Uterus (tissue), 2 donors: ENCODE measurements around the gene SRP9.

Experiments used
- POLR2A ChIP-seq, 2 donors: fragments of 450-650 bp; IDR thresholded peaks; one replicate each; pipeline ENCODE4 v1.6.1; 2016; ENCODE audit warnings: antibody characterized with exemption in 2 of 2, mild to moderate bottlenecking in 1 of 2, moderate library complexity in 1 of 2
- TF ChIP-seq, protein P1 (sequence below), 4 experiments: fragments of 200-600 bp in 2 of 4; fragments of 450-650 bp in 2 of 4; sonication (generic) in 2 of 4; IDR thresholded peaks; one replicate each; pipeline ENCODE4 v1.5.1; 2016 to 2019; ENCODE audit warnings: antibody characterized with exemption in 4 of 4, mild to moderate bottlenecking in 2 of 4, moderate library complexity in 1 of 4

DNA sequence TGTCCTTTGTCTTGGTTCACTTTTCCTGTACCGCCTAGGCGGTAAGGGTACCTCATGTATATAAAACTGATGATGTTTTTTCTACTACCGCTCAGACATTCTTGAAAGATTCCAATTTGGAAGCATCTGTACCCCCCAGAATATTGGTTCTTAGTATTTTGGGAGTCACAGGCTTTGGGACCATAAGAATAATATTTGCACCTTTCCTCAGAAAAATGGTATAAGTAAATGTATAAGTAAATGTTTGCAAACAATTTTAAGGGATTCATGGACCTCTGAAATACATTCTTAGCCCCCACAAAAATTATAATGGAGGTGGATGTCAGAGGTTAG, 677 bp downstream of the SRP9 start:
- TF ChIP-seq, protein P1, sequence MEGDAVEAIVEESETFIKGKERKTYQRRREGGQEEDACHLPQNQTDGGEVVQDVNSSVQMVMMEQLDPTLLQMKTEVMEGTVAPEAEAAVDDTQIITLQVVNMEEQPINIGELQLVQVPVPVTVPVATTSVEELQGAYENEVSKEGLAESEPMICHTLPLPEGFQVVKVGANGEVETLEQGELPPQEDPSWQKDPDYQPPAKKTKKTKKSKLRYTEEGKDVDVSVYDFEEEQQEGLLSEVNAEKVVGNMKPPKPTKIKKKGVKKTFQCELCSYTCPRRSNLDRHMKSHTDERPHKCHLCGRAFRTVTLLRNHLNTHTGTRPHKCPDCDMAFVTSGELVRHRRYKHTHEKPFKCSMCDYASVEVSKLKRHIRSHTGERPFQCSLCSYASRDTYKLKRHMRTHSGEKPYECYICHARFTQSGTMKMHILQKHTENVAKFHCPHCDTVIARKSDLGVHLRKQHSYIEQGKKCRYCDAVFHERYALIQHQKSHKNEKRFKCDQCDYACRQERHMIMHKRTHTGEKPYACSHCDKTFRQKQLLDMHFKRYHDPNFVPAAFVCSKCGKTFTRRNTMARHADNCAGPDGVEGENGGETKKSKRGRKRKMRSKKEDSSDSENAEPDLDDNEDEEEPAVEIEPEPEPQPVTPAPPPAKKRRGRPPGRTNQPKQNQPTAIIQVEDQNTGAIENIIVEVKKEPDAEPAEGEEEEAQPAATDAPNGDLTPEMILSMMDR (IDR thresholded peaks at IDR 0.05): no peak
- TF ChIP-seq POLR2A (IDR thresholded peaks at IDR 0.05): no peak
